ENCODE data around the gene GID8. TPM values are rescaled to one million over a fixed set of nuclear protein-coding genes. Genes with fewer than 3 reads are reported as not detected.

GID8 gene
- total and polyA plus RNA-seq, 9 of the 15 experiments (the other 6 are each of a cell fraction or from before 2014, with no cell fraction given) = 7.5 to 31.6 (median 22.2) TPM

DNA sequence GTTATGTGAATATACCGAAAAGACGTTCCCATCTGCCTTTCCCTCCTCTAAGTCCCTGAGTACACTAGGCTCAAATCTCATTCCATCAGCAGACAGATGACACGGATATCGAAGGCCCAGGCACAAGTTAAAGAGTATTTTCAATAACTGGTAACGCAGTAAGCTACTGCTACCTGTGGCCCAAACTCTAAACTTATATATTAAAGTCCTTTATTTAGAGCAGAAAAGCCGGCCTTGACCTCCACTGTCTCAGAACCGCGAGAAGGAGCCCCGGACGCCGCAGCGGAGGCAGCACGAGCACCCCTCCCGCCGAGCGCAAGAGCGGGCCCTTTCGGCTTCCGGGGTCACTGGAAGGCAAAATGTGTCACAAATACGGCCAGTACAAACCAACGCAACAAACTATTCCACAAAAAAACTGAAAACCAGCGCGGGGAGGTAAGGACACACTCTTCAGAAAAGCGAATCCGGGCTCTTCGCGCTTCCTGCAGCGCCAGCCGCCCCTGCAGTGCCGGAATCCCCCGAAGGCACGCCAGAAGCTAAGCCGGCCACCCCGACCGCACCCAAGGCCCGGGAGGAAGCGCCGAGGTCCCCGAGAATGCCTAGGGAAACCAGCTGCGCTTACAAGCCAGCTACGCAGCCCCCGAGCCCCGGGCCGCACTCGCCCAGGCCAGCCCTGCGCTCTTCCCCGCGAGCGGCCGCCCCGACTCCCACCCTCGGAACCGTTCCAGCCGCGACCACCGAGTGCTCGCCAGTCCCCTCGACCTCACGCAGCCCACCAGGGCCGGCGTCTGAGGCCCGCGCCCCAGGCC, 12.3 kb upstream of the GID8 start (continued):
- no peak for TF ChIP-seq ZNF407 (IDR thresholded peaks at IDR 0.05; ENCODE audit: low read depth)
- no peak for TF ChIP-seq ZNF785 (CRISPR knock-in tag; IDR thresholded peaks at IDR 0.05)
- TF ChIP-seq RBFOX2 (IDR thresholded peaks at IDR 0.05; ENCODE audit: low read depth, low read length) = no peak
- no peak for TF ChIP-seq NCOA1 (IDR thresholded peaks at IDR 0.05; ENCODE audit: low read depth)
- TF ChIP-seq ETS1 (conservative IDR thresholded peaks at IDR 0.05; ENCODE audit: control insufficient read depth, low read depth, low read length) = no peak
- TF ChIP-seq ZC3H4 (CRISPR knock-in tag; IDR thresholded peaks at IDR 0.05; ENCODE audit: borderline replicate concordance) = 0 out of 2 replicates have a peak, but pooled peaks have one; percentile 14
- no peak for TF ChIP-seq TEAD1 (CRISPR knock-in tag; IDR thresholded peaks at IDR 0.05)
- no peak for TF ChIP-seq TRIM28 (IDR thresholded peaks at IDR 0.05)
- TF ChIP-seq BACH1 (tag; IDR thresholded peaks at IDR 0.05) = no peak
- no peak for TF ChIP-seq SIRT6 (IDR thresholded peaks at IDR 0.05; ENCODE audit: low read depth, low read length)
- TF ChIP-seq, protein P1, sequence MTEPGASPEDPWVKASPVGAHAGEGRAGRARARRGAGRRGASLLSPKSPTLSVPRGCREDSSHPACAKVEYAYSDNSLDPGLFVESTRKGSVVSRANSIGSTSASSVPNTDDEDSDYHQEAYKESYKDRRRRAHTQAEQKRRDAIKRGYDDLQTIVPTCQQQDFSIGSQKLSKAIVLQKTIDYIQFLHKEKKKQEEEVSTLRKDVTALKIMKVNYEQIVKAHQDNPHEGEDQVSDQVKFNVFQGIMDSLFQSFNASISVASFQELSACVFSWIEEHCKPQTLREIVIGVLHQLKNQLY (CRISPR knock-in tag; conservative IDR thresholded peaks at IDR 0.05) = no peak
- TF ChIP-seq CEBPG (CRISPR knock-in tag; IDR thresholded peaks at IDR 0.05) = no peak
- no peak for TF ChIP-seq CEBPG (tag; conservative IDR thresholded peaks at IDR 0.05 in 1 of 2, IDR thresholded peaks at IDR 0.05 in 1 of 2)
- no peak for TF ChIP-seq ZNF133 (CRISPR knock-in tag; IDR thresholded peaks at IDR 0.05)
- no peak for TF ChIP-seq POU5F1 (IDR thresholded peaks at IDR 0.05; ENCODE audit: borderline replicate concordance, low read depth, low read length, partially characterized antibody)
- TF ChIP-seq BMI1 (IDR thresholded peaks at IDR 0.05; ENCODE audit: low read length) = no peak
- TF ChIP-seq MTA2 (IDR thresholded peaks at IDR 0.05; ENCODE audit: low read depth) = no peak
- no peak for TF ChIP-seq SMARCC2 (IDR thresholded peaks at IDR 0.05; ENCODE audit: low read depth)
